Ureter (tissue), 1 donor: Measurements from ENCODE around the gene ANAPC5. TPM values are rescaled to one million over a fixed set of nuclear protein-coding genes. Genes with fewer than 3 reads are reported as not detected.
"Not testable (repeated sequence)": the region's sequence is repeated elsewhere in the genome, so short reads cannot be mapped to it uniquely, and the experiment has no call there.

Experiments used
- DNase-seq: peaks from one replicate; pipeline ENCODE4 v3.0.0-alpha.2; 2020; ENCODE audit warnings: low spot score
- total RNA-seq: library from RNA; stranded (reverse); gene quantifications from one replicate; pipeline ENCODE4 v1.2.4, GENCODE V29; 2023
- donor health status: DM: yes; HTN: yes; CAD: no.

Gene ANAPC5
- total RNA-seq, 1 donor from 2014 or later, result 132 TPM

- DNase-seq, result no peak
Observed at GRCh38 chr12:121285856-121286255, 66.4 kb downstream of the ANAPC5 start.

DNA sequence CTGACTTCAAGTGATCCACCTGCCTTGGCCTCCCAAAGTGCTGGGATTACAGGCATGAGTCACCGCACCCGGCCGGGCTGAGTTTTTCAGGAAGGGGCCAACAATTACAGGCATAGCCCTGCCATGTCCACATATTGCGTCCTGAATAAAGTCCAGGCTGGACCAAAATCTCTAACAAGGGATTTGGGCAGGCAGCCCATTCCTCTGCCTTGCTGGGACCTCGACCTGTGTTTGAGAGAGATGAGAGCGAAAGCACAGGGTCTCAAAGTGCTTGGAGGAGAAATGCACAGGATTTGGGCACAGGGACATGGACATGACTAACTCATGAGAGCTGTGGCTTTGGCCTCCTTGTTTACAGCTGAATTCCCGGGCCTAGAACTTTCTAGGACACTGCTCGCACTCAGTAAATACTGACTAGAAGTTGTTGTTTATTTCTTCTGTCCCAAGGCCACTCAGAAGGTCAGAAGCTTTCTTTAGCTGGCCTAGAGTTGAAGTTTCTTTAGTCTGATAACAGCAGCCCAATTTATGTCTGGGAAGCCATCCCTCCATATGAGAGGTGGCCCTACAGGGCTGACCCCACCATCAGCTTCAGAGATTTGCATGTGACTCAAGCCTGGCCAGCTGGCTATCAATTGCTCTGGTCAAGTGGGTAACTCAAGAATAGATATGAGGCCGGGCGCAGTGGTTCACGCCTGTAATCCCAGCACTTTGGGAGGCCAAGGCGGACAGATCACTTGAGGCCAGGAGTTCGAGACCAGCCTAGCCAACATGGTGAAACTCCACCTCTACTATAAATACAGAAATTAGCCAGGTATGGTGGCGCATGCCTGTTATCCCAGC, 67.4 kb downstream of the ANAPC5 start:
- DNase-seq, result no peak

DNA sequence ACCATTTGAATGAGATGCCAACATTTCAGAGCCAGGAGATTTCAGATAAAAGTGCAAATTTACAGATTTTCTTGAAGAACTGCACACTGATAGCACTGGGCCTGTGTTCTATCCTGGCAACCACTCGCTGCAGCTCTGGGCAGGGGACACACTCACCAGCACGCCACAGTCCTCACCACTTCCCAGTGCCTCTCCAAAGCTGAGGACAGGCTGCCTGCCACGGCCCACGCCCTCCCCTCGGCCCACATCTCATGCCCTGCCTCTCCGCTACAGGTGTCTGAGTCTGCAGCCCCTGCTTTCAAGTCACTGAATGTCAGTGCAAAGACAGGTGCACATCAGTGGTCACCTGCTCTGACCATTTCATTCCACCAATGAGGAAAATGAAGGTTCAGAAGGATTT, 68.4 kb downstream of the ANAPC5 start:
- no peak for DNase-seq

- no peak for DNase-seq
Observed at GRCh38 chr12:121283388-121283787, 68.8 kb downstream of the ANAPC5 start.

- DNase-seq, result not testable (repeated sequence)
Observed at GRCh38 chr12:121282910-121283309, 69.3 kb downstream of the ANAPC5 start.

GRCh38 chr12:121282072-121282742, 70.0 kb downstream of the ANAPC5 start:
- no peak for DNase-seq

- not testable (repeated sequence) for DNase-seq
Observed at GRCh38 chr12:121281116-121281515, 71.1 kb downstream of the ANAPC5 start.

DNA sequence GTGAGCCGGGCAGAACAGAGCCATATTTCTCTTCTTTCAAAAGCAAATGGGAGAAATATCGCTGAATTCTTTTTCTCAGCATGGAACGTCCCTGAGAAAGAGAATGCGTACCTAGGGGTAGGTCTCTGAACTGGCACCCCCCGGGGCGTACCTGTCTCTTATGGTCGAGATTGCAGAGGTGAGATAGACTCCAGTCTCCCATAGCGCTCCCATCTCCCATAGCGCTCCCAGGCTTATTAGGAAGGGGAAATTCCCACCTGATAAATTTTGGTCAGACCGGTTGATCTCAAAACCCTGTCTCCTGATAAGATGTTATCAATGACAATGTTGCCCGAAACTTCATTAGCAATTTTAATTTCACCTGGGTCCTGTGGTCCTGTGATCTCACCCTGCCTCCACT, 71.7 kb downstream of the ANAPC5 start:
- DNase-seq, result not testable (repeated sequence)

GRCh38 chr12:121279507-121279915, 72.7 kb downstream of the ANAPC5 start:
- peak; percentile 74 for DNase-seq

- no peak for DNase-seq
Observed at GRCh38 chr12:121279071-121279375, 73.2 kb downstream of the ANAPC5 start.

DNA sequence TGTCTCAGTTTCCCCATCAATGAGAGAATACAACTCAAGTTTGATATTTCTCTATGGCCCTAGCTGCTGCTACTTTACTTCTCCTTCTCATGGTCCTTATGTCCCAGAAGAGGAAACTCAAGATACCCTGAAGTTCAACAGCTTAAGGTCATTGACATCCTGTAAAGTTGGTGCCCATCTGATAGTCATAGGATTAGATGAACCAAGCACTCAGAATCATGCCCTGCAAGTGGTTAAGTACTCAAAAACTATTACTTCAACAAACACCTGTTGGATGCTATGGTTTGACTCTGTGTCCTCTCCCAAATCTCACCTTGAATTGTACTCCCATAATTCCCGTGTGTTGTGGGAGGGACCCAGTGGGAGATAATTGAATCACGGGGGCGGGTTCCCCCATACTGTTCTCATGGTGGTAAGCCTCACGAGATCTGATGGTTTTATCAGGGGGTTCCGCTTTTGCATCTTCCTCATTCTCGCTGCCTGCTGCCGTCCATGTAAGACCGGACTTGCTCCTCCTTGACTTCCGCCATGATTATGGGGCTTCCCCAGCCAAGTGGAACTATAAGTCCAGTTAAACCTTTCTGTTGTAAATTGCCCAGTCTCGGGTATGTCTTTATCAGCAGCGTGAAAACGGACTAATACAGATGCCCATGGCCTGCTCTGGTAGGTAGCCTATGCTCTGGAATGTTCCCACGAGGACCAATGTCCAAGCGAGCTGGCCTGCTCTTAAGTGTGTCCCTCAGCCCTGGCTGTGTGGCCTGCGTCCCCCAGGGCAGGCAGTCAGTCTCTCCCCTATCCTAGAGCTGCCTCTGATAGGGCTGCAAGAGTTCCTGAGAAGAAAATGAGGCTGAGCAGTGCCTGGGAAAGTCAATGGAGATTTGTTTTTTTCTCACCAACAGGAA, 73.8 kb downstream of the ANAPC5 start:
- DNase-seq, result no peak

DNA sequence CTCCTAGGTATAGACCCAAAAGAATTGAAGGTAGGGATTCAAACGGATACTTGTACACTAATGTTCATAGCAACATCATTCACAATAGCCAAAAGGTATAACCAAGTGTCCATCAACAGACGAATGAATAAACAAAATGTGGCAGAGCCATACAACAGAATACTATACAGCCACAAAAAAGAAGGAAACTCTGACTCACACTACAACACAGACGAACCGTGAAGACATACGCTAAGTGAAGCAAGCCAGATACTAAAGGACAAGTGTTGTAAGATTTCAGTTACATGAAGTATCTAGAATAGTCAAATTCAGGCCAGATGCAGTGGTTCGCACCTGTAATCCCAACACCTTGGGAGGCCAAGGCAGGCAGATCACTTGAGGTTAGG, 74.8 kb downstream of the ANAPC5 start:
- no peak for DNase-seq

GRCh38 chr12:121274036-121274763, 78.0 kb downstream of the ANAPC5 start:
- DNase-seq, result no peak

DNA sequence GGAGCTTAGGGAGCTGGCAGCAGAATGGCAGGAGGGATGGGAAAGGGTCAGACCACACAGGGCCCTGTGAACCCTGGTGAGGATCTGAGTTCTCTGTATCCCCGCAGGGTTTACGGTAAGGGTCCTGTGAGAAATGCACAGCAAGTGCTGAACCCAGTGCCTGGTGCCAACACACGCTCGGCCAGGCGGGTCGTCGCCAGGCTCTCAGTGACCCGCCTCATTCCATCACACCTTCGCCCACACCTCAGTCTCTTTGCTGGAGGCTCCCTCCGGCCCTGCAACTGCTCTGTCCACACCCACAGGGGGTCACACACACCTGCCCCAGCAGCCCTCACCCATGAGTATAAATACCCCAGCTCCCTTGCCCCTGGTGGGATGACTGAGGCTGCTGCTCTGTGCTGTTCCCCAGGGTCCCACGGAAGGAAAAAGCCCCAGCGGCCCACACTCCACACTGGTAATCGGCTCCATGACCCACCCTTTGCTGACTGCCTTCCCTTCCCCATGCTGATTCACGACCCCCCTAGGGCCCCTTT, 78.8 kb downstream of the ANAPC5 start:
- no peak for DNase-seq

- DNase-seq, result no peak
Observed at GRCh38 chr12:121267822-121268221, 84.4 kb downstream of the ANAPC5 start.

DNA sequence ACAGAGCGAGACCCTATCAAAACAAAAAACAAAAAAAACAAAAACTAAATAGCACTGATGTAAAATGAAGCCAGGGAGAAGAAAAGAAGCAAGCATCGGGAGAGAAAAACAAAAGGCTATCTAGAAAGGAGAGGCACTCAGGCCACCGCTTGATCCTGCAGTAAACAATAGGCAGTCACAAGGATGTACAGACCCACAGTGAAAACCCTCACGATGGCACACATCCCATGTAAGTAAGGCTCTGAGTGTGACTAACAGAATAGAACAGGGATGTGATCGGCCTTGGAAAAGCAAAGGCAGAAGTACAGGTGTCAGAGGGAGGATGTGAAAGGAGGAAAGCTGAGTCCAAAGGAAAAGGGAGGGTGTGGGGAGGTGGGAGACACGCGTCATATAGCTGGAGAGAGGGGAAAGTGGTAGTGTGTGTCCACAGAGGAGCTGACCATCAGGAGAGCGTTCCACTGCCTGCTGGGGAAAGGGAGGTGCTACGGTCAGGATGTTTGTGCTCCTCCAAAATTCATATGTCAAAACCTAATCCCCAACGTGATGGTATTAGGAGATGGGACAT, 87.2 kb downstream of the ANAPC5 start:
- no peak for DNase-seq

GRCh38 chr12:121264135-121264534, 88.1 kb downstream of the ANAPC5 start:
- no peak for DNase-seq

GRCh38 chr12:121263206-121263935, 88.8 kb downstream of the ANAPC5 start:
- no peak for DNase-seq

GRCh38 chr12:121261398-121261797, 90.8 kb downstream of the ANAPC5 start:
- DNase-seq, result no peak

- DNase-seq, result no peak
Observed at GRCh38 chr12:121260091-121260490, 92.1 kb downstream of the ANAPC5 start.
